ENCODE measurements around the gene RBMS1. TPM values are rescaled to one million over a fixed set of nuclear protein-coding genes. Genes with fewer than 3 reads are reported as not detected.

The RBMS1 gene
- total RNA-seq, 1 experiment from 2014 or later: 38.8 TPM

GRCh38 chr2:160474891-160475787, 18.5 kb downstream of the RBMS1 start:
- no peaks in the 10 kb centered on the region for H3K9me2 ChIP-seq (replicated peaks; ENCODE audit: low read length)
- ATAC-seq: no peak
- TF ChIP-seq EZH2 (IDR thresholded peaks at IDR 0.05; ENCODE audit: low read length, unreplicated experiment) (no peak), EZH2phosphoT487 (IDR thresholded peaks at IDR 0.05; ENCODE audit: borderline replicate concordance, low read length) (no peak), CTCF (conservative IDR thresholded peaks at IDR 0.05; ENCODE audit: low read depth, low read length) (no peak)
- H2AFZ ChIP-seq (ENCODE audit: low read length): no peak overlapping the region
- peaks cover 91% of the 10 kb centered on the region for H3K79me2 ChIP-seq (ENCODE audit: low read length)
- H3K27ac ChIP-seq (ENCODE audit: low read length): no peak overlapping the region
- no peaks in the 10 kb centered on the region for H3K27me3 ChIP-seq (ENCODE audit: low read length)
- H3K9ac ChIP-seq (ENCODE audit: low read length): no peak overlapping the region
- H3K4me3 ChIP-seq (ENCODE audit: low read length): no peak overlapping the region
- intact Hi-C loops (cut with micrococcal nuclease): no loop called here
- H3F3A ChIP-seq (ENCODE audit: low read length, unreplicated experiment): no peaks in the 10 kb centered on the region
- H4K20me1 ChIP-seq (ENCODE audit: low read length): 0 out of 2 replicates have a peak, but pooled peaks cover 4% of the 10 kb centered on the region
- ChIA-PET POLR2A (ENCODE audit: unreplicated experiment) (no interaction called here), CTCF (no interaction called here)
- no TSS peak for BruUV-seq (replicated peaks)
- no peaks in the 10 kb centered on the region for H3K9me3 ChIP-seq (ENCODE audit: low read length)
- H3K4me2 ChIP-seq (ENCODE audit: low read length): peak overlapping the region; percentile 26; the same call in 1 of the 2 replicates
- H3K36me3 ChIP-seq (ENCODE audit: low read depth, low read length): no peaks in the 10 kb centered on the region
- H3K4me1 ChIP-seq (ENCODE audit: insufficient read depth, low read length): peaks cover 31% of the 10 kb centered on the region
- peak; percentile 27 for DNase-seq

DNA sequence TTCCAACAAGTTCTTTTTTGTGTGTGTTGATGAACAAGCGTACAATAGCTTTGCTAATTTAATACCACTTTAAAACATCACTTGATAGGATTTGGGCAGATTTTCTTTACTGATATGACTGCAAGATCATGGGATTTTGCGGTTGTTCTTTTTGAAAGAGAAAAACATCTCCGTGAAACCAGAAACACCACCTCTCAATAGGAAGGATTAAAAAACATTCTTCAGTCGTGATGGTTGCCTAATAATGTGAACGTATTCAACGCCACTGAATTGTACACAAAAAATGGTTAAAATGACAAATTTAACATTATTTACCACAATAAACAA, 19.3 kb downstream of the RBMS1 start:
- Histone ChIP-seq H3K27ac (ENCODE audit: low read length) (no peak overlapping the region), H3K9ac (ENCODE audit: low read length) (no peak overlapping the region), H3K9me3 (ENCODE audit: low read length) (no peaks in the 10 kb centered on the region), H4K20me1 (ENCODE audit: low read length) (0 out of 2 replicates have a peak, but pooled peaks cover 4% of the 10 kb centered on the region), H3K9me2 (replicated peaks; ENCODE audit: low read length) (no peaks in the 10 kb centered on the region), H3F3A (ENCODE audit: low read length, unreplicated experiment) (no peaks in the 10 kb centered on the region), H3K36me3 (ENCODE audit: low read depth, low read length) (no peaks in the 10 kb centered on the region), H3K27me3 (ENCODE audit: low read length) (no peaks in the 10 kb centered on the region), H3K4me2 (ENCODE audit: low read length) (no peak overlapping the region; the same call in 1 of the 2 replicates), H3K79me2 (ENCODE audit: low read length) (peaks cover 90% of the 10 kb centered on the region), H3K4me3 (ENCODE audit: low read length) (no peak overlapping the region), H2AFZ (ENCODE audit: low read length) (no peak overlapping the region), H3K4me1 (ENCODE audit: insufficient read depth, low read length) (peaks cover 31% of the 10 kb centered on the region)
- ChIA-PET CTCF (no interaction called here), POLR2A (ENCODE audit: unreplicated experiment) (no interaction called here)
- ATAC-seq: no peak
- DNase-seq: no peak
- intact Hi-C loops (cut with micrococcal nuclease): no loop called here
- no peak for TF ChIP-seq CTCF (conservative IDR thresholded peaks at IDR 0.05; ENCODE audit: low read depth, low read length)
- no peak for TF ChIP-seq EZH2phosphoT487 (IDR thresholded peaks at IDR 0.05; ENCODE audit: borderline replicate concordance, low read length)
- TF ChIP-seq EZH2 (IDR thresholded peaks at IDR 0.05; ENCODE audit: low read length, unreplicated experiment): no peak
- BruUV-seq (replicated peaks): no TSS peak
